ENCODE data around the gene LSAMP.

The LSAMP gene

DNA sequence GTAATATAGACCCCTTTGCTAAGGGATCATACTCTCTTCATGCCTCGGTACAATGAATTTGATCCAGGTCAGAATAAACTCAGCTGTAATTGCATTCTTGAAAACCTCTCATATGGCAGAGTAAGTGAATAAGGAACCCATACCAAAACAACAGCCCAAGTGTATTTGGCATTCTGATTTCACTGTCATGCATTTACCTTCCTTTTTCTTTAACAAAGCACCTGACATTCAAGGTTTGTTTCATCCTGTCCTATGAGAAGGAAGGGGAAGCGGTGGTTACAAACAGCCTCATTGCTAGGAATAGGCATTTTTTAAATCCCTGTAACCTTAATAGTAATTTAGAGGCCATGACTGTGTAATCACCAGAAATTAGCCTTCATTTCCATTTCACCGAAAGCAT lies 97.1 kb downstream of the LSAMP start:
- no peak overlapping the region for H3K4me3 ChIP-seq (ENCODE audit: low read length, poor library complexity, severe bottlenecking)
- no peaks in the 10 kb centered on the region for H3K36me3 ChIP-seq (ENCODE audit: insufficient read depth, low read length)
- H3K4me2 ChIP-seq (ENCODE audit: low read depth, low read length, poor library complexity, severe bottlenecking): no peak overlapping the region
- no peaks in the 10 kb centered on the region for H3K4me1 ChIP-seq (ENCODE audit: insufficient read depth, low read length, poor library complexity, severe bottlenecking)
- no peaks in the 10 kb centered on the region for H3K79me2 ChIP-seq (ENCODE audit: insufficient read depth, low read length)
- no peaks in the 10 kb centered on the region for H3K9me2 ChIP-seq (replicated peaks; ENCODE audit: low read depth, low read length)
- no peaks in the 10 kb centered on the region for H3F3A ChIP-seq (ENCODE audit: low read depth)
- no peaks in the 10 kb centered on the region for H4K20me1 ChIP-seq (ENCODE audit: insufficient read depth, low read length, poor library complexity, severe bottlenecking)
- H2AFZ ChIP-seq (ENCODE audit: low read length): no peak overlapping the region
- no peaks in the 10 kb centered on the region for H3K9me3 ChIP-seq (ENCODE audit: insufficient read depth, low read depth, low read length)
- no peak overlapping the region for H3K9ac ChIP-seq (ENCODE audit: low read depth, low read length, poor library complexity, severe bottlenecking)
- H3K27me3 ChIP-seq (ENCODE audit: insufficient read depth, low read length, poor library complexity, severe bottlenecking): no peaks in the 10 kb centered on the region
- TF ChIP-seq EZH2phosphoT487 (IDR thresholded peaks at IDR 0.05; ENCODE audit: borderline replicate concordance): no peak
- TF ChIP-seq, protein P1, sequence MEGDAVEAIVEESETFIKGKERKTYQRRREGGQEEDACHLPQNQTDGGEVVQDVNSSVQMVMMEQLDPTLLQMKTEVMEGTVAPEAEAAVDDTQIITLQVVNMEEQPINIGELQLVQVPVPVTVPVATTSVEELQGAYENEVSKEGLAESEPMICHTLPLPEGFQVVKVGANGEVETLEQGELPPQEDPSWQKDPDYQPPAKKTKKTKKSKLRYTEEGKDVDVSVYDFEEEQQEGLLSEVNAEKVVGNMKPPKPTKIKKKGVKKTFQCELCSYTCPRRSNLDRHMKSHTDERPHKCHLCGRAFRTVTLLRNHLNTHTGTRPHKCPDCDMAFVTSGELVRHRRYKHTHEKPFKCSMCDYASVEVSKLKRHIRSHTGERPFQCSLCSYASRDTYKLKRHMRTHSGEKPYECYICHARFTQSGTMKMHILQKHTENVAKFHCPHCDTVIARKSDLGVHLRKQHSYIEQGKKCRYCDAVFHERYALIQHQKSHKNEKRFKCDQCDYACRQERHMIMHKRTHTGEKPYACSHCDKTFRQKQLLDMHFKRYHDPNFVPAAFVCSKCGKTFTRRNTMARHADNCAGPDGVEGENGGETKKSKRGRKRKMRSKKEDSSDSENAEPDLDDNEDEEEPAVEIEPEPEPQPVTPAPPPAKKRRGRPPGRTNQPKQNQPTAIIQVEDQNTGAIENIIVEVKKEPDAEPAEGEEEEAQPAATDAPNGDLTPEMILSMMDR (conservative IDR thresholded peaks at IDR 0.05; ENCODE audit: low read length): no peak

DNA sequence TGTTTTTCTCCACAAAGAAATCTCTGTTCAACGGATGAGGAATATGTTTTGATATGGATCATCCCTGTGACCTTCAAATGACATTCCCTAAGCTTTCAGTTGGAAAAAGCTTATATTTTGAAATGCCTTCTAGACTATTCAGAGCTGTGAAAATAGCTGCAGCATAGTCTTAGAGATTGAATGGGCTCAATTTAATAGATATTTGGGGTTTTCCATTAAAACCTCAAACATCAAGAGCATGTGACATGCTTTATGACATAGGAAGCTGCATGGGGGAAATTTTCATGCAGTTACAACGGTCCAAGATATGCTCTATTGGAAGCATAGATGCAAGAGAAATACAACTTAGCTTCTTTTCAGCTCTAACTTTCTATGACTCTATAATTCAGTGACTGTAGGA lies 102.8 kb downstream of the LSAMP start:
- no peaks in the 10 kb centered on the region for H3K9me2 ChIP-seq (replicated peaks; ENCODE audit: low read depth, low read length)

DNA sequence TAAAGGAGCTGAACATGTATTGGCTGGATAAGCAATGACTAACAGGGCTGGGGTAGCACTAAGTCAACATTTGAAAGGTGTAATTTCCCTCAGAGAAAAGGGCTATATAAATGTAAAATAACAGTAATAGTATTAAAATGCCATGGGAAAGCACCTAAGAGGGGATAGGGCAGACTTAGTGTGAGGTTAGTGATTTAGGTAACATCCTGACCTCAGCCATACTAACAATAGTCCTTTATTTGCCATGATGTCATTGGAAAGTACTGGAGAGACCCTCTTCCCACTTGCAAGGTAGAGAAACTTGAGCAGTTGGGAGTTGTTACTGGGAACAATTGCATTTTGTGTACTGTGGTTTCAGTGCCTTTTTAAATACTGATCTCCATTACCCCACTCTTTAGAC lies 103.4 kb downstream of the LSAMP start:
- Histone ChIP-seq H3K4me1 (ENCODE audit: insufficient read depth, low read length, poor library complexity, severe bottlenecking) (no peaks in the 10 kb centered on the region), H2AFZ (ENCODE audit: low read length) (no peak overlapping the region), H4K20me1 (ENCODE audit: insufficient read depth, low read length, poor library complexity, severe bottlenecking) (no peaks in the 10 kb centered on the region), H3K27me3 (ENCODE audit: insufficient read depth, low read length, poor library complexity, severe bottlenecking) (no peaks in the 10 kb centered on the region), H3F3A (ENCODE audit: low read depth) (no peaks in the 10 kb centered on the region), H3K9me3 (ENCODE audit: insufficient read depth, low read depth, low read length) (no peaks in the 10 kb centered on the region; the same call in 1 of the 2 replicates), H3K79me2 (ENCODE audit: insufficient read depth, low read length) (no peaks in the 10 kb centered on the region), H3K4me3 (ENCODE audit: low read length, poor library complexity, severe bottlenecking) (no peak overlapping the region), H3K9ac (ENCODE audit: low read depth, low read length, poor library complexity, severe bottlenecking) (no peak overlapping the region), H3K9me2 (replicated peaks; ENCODE audit: low read depth, low read length) (no peaks in the 10 kb centered on the region), H3K4me2 (ENCODE audit: low read depth, low read length, poor library complexity, severe bottlenecking) (no peak overlapping the region), H3K36me3 (ENCODE audit: insufficient read depth, low read length) (no peaks in the 10 kb centered on the region)
- TF ChIP-seq EZH2phosphoT487 (IDR thresholded peaks at IDR 0.05; ENCODE audit: borderline replicate concordance): no peak
- TF ChIP-seq, protein P1 (conservative IDR thresholded peaks at IDR 0.05; ENCODE audit: low read length): no peak

More for the DNA sequence above, 102.8 kb downstream of the LSAMP start:
- H3K9ac ChIP-seq (ENCODE audit: low read depth, low read length, poor library complexity, severe bottlenecking): no peak overlapping the region
- no peaks in the 10 kb centered on the region for H3K36me3 ChIP-seq (ENCODE audit: insufficient read depth, low read length)
- H3K27me3 ChIP-seq (ENCODE audit: insufficient read depth, low read length, poor library complexity, severe bottlenecking): no peaks in the 10 kb centered on the region
- H2AFZ ChIP-seq (ENCODE audit: low read length): no peak overlapping the region
- H3F3A ChIP-seq (ENCODE audit: low read depth): no peaks in the 10 kb centered on the region
- no peak overlapping the region for H3K4me2 ChIP-seq (ENCODE audit: low read depth, low read length, poor library complexity, severe bottlenecking)
- H3K4me1 ChIP-seq (ENCODE audit: insufficient read depth, low read length, poor library complexity, severe bottlenecking): no peaks in the 10 kb centered on the region
- H3K9me3 ChIP-seq (ENCODE audit: insufficient read depth, low read depth, low read length): no peaks in the 10 kb centered on the region; the same call in 1 of the 2 replicates
- no peak overlapping the region for H3K4me3 ChIP-seq (ENCODE audit: low read length, poor library complexity, severe bottlenecking)
- no peaks in the 10 kb centered on the region for H3K79me2 ChIP-seq (ENCODE audit: insufficient read depth, low read length)
- TF ChIP-seq EZH2phosphoT487 (IDR thresholded peaks at IDR 0.05; ENCODE audit: borderline replicate concordance): no peak
- TF ChIP-seq, protein P1 (conservative IDR thresholded peaks at IDR 0.05; ENCODE audit: low read length): no peak
- no peaks in the 10 kb centered on the region for H4K20me1 ChIP-seq (ENCODE audit: insufficient read depth, low read length, poor library complexity, severe bottlenecking)
